H1 (cell line): ENCODE results near the gene CSPG5. TPM values are rescaled to one million over a fixed set of nuclear protein-coding genes. Genes with fewer than 3 reads are reported as not detected.

Source experiments
- ASH2L ChIP-seq: fragments of 200-600, 300-600 bp; sonication (generic); IDR thresholded peaks from one replicate; pipeline ENCODE4 v1.7.1; 2017; ENCODE audit warnings: low read length
- EZH2 ChIP-seq: fragments of 200-600 bp; sonication (generic); IDR thresholded peaks from 2 replicates; pipeline ENCODE4 v1.7.1; 2012; ENCODE audit warnings: low read depth, mild to moderate bottlenecking, moderate library complexity, low read length, inconsistent platforms; ENCODE audit not compliant: severe bottlenecking
- SAP30 ChIP-seq: fragments of 300-600 bp; sonication (generic); IDR thresholded peaks from 2 replicates; pipeline ENCODE4 v1.7.1; 2012; ENCODE audit warnings: low read length, moderate library complexity, mild to moderate bottlenecking, inconsistent platforms; ENCODE audit not compliant: insufficient read depth, insufficient replicate concordance
- TAF1 ChIP-seq: IDR thresholded peaks from 2 replicates; pipeline ENCODE4 v1.6.1; 2011; ENCODE audit warnings: mild to moderate bottlenecking, low read depth, low read length
- TBP ChIP-seq: IDR thresholded peaks from 2 replicates; pipeline ENCODE4 v1.6.1; 2011; ENCODE audit warnings: low read depth, low read length, improper control_type of control experiment
- polyA plus RNA-seq, 7 experiments: library from polyadenylated mRNA; depleted of rRNA in 3 of 7; stranded (reverse) in 5 of 7; unstranded in 2 of 7; fragments of >200 nt in 5 of 7; fragments of 200-250 nt in 2 of 7; gene quantifications; 1 replicate in 5 of 7; 2 replicates in 1 of 7; 4 replicates in 1 of 7; pipeline versions ENCODE4 v1.2.1 to v1.2.3, GENCODE V29; 2011 to 2013; ENCODE audit warnings: missing spikeins in 2 of 7, mixed read lengths in 2 of 7
- total RNA-seq: library from RNA; stranded (reverse); fragmentation: NEBNext Ultra II Directional; extraction: Animal tissue kit (Norgen Biotek cat#: 25700); gene quantifications from 2 replicates; pipeline ENCODE4 v1.2.1, GENCODE V29; 2021
- TF ChIP-seq, protein P1 (sequence below): fragments of 300-600 bp; sonication (generic); IDR thresholded peaks from 2 replicates; pipeline ENCODE4 v1.7.1; 2012; ENCODE audit warnings: low read length, moderate library complexity, mild to moderate bottlenecking, inconsistent platforms; ENCODE audit not compliant: insufficient replicate concordance
- TF ChIP-seq, protein P2 (sequence below): IDR thresholded peaks from 2 replicates; pipeline ENCODE4 v1.6.1; 2011; ENCODE audit warnings: low read length, improper control_type of control experiment
- TF ChIP-seq, protein P3 (sequence below): IDR thresholded peaks from 2 replicates; pipeline ENCODE4 v1.6.1; 2012; ENCODE audit warnings: inconsistent platforms

The CSPG5 gene
- total and polyA plus RNA-seq, 2 of the 8 experiments (the other 6 are each of a cell fraction or from before 2014, with no cell fraction given), result 2.1 to 7.4 TPM

DNA sequence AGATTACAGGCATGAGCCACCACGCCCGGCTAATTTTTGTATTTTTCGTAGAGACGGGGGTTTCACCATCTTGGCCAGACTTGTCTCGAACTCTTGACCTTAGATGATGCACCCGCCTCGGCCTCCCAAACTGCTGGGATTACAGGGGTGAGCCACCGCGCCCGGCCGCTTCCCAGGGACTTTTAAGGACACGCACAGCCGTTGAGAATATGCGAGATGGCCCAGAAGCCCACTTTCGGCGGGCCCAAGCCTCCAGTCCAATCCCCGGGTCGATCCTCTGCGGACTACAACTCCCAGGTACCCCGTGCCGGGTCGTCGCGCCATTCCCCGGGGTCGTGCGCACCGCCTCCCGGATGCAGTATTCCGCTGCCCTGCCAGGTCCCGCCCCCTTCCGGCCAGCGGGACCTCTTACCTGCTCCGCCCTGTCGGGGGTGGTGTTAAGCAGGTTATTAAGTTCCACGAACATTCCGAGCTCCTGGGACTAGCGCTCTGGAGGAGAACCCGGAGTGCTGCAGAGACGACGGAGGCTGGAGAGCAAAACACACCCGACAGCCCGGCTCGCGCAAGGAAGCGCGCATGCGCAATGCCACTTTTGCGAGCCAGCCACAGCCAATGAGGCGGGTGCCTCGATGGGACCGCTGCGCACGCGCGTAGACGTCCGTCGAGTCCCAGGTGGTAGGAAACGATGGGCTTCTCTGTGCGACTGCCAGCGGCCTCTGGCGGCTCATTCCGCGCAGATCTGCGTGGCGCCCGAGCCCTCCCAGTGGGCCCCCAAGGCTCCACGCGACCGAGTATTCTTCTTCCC is 65.3 kb downstream of the CSPG5 start, which contains the start of gene ELP6 (continued):
- TF ChIP-seq, protein P1, sequence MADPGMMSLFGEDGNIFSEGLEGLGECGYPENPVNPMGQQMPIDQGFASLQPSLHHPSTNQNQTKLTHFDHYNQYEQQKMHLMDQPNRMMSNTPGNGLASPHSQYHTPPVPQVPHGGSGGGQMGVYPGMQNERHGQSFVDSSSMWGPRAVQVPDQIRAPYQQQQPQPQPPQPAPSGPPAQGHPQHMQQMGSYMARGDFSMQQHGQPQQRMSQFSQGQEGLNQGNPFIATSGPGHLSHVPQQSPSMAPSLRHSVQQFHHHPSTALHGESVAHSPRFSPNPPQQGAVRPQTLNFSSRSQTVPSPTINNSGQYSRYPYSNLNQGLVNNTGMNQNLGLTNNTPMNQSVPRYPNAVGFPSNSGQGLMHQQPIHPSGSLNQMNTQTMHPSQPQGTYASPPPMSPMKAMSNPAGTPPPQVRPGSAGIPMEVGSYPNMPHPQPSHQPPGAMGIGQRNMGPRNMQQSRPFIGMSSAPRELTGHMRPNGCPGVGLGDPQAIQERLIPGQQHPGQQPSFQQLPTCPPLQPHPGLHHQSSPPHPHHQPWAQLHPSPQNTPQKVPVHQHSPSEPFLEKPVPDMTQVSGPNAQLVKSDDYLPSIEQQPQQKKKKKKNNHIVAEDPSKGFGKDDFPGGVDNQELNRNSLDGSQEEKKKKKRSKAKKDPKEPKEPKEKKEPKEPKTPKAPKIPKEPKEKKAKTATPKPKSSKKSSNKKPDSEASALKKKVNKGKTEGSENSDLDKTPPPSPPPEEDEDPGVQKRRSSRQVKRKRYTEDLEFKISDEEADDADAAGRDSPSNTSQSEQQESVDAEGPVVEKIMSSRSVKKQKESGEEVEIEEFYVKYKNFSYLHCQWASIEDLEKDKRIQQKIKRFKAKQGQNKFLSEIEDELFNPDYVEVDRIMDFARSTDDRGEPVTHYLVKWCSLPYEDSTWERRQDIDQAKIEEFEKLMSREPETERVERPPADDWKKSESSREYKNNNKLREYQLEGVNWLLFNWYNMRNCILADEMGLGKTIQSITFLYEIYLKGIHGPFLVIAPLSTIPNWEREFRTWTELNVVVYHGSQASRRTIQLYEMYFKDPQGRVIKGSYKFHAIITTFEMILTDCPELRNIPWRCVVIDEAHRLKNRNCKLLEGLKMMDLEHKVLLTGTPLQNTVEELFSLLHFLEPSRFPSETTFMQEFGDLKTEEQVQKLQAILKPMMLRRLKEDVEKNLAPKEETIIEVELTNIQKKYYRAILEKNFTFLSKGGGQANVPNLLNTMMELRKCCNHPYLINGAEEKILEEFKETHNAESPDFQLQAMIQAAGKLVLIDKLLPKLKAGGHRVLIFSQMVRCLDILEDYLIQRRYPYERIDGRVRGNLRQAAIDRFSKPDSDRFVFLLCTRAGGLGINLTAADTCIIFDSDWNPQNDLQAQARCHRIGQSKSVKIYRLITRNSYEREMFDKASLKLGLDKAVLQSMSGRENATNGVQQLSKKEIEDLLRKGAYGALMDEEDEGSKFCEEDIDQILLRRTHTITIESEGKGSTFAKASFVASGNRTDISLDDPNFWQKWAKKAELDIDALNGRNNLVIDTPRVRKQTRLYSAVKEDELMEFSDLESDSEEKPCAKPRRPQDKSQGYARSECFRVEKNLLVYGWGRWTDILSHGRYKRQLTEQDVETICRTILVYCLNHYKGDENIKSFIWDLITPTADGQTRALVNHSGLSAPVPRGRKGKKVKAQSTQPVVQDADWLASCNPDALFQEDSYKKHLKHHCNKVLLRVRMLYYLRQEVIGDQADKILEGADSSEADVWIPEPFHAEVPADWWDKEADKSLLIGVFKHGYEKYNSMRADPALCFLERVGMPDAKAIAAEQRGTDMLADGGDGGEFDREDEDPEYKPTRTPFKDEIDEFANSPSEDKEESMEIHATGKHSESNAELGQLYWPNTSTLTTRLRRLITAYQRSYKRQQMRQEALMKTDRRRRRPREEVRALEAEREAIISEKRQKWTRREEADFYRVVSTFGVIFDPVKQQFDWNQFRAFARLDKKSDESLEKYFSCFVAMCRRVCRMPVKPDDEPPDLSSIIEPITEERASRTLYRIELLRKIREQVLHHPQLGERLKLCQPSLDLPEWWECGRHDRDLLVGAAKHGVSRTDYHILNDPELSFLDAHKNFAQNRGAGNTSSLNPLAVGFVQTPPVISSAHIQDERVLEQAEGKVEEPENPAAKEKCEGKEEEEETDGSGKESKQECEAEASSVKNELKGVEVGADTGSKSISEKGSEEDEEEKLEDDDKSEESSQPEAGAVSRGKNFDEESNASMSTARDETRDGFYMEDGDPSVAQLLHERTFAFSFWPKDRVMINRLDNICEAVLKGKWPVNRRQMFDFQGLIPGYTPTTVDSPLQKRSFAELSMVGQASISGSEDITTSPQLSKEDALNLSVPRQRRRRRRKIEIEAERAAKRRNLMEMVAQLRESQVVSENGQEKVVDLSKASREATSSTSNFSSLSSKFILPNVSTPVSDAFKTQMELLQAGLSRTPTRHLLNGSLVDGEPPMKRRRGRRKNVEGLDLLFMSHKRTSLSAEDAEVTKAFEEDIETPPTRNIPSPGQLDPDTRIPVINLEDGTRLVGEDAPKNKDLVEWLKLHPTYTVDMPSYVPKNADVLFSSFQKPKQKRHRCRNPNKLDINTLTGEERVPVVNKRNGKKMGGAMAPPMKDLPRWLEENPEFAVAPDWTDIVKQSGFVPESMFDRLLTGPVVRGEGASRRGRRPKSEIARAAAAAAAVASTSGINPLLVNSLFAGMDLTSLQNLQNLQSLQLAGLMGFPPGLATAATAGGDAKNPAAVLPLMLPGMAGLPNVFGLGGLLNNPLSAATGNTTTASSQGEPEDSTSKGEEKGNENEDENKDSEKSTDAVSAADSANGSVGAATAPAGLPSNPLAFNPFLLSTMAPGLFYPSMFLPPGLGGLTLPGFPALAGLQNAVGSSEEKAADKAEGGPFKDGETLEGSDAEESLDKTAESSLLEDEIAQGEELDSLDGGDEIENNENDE, result no peak
- peak; percentile 61; the same call in 1 of the 2 replicates for TF ChIP-seq TBP
- TF ChIP-seq, protein P2, sequence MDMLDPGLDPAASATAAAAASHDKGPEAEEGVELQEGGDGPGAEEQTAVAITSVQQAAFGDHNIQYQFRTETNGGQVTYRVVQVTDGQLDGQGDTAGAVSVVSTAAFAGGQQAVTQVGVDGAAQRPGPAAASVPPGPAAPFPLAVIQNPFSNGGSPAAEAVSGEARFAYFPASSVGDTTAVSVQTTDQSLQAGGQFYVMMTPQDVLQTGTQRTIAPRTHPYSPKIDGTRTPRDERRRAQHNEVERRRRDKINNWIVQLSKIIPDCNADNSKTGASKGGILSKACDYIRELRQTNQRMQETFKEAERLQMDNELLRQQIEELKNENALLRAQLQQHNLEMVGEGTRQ, result no peak
- TF ChIP-seq ASH2L, result peak; percentile 81
- peak; percentile 61 for TF ChIP-seq TAF1
- TF ChIP-seq, protein P3, sequence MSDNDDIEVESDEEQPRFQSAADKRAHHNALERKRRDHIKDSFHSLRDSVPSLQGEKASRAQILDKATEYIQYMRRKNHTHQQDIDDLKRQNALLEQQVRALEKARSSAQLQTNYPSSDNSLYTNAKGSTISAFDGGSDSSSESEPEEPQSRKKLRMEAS, result peak; percentile 84
- TF ChIP-seq SAP30, result no peak
- no peak for TF ChIP-seq EZH2
